SK-N-MC (cell line): Measurements from ENCODE around the gene NHSL2.

Experiments
- FOXP2 ChIP-seq: optimal IDR thresholded peaks from 2 replicates; pipeline ENCODE3; 2011; ENCODE audit warnings: mild to moderate bottlenecking, moderate library complexity; ENCODE audit not compliant: insufficient read depth; ENCODE audit errors: extremely low read length, control extremely low read depth
- POLR2AphosphoS5 ChIP-seq: IDR thresholded peaks from 2 replicates; pipeline ENCODE4 v1.6.1; 2012; ENCODE audit warnings: mild to moderate bottlenecking, low read depth, low read length, borderline replicate concordance

GRCh38 chrX:72110876-72111708, 200.4 kb downstream of the NHSL2 start:
- TF ChIP-seq FOXP2, result no peak
- TF ChIP-seq POLR2AphosphoS5, result no peak
